MM.1S (cell line): ENCODE measurements around the gene DTYMK.
A peak's percentile ranks its signal among the peaks of the same experiment; 100 is the strongest.

Experiments
- DNase-seq: peaks from one replicate; pipeline ENCODE4 v3.0.0-alpha.2; 2015
- H2AFZ ChIP-seq: fragments of 300-600 bp; sonication (generic); 2 replicates; pipeline ENCODE4 v1.6.0; 2016; ENCODE audit warnings: antibody characterized with exemption, low read length
- H3F3A ChIP-seq: fragments of 300-600 bp; sonication (generic); 2 replicates; pipeline ENCODE4 v1.6.1; 2016; ENCODE audit warnings: mild to moderate bottlenecking, antibody characterized with exemption, low read length, moderate library complexity, mixed read lengths; ENCODE audit not compliant: insufficient read depth
- H3K27ac ChIP-seq: fragments of 300-600 bp; sonication (generic); 2 replicates; pipeline ENCODE4 v1.5.1; 2016; ENCODE audit warnings: mild to moderate bottlenecking, low read length
- H3K27me3 ChIP-seq: fragments of 300-600 bp; sonication (generic); replicated peaks from 2 replicates; pipeline ENCODE4 v1.6.0; 2016; ENCODE audit warnings: low read length; ENCODE audit not compliant: insufficient read depth
- H3K36me3 ChIP-seq: fragments of 300-600 bp; sonication (generic); replicated peaks from 2 replicates; pipeline ENCODE4 v1.6.1; 2016; ENCODE audit warnings: mild to moderate bottlenecking, low read length, mixed read lengths; ENCODE audit not compliant: insufficient read depth
- H3K4me1 ChIP-seq: fragments of 300-600 bp; sonication (generic); 2 replicates; pipeline ENCODE4 v1.6.1; 2016; ENCODE audit warnings: low read length, mixed read lengths
- H3K4me2 ChIP-seq: fragments of 300-600 bp; sonication (generic); 2 replicates; pipeline ENCODE4 v1.6.0; 2016; ENCODE audit warnings: low read depth, low read length
- H3K4me3 ChIP-seq: fragments of 300-600 bp; sonication (generic); 2 replicates; pipeline ENCODE4 v1.5.1; 2016; ENCODE audit warnings: low read length, mixed read lengths
- H3K79me2 ChIP-seq: fragments of 300-600 bp; sonication (generic); 2 replicates; pipeline ENCODE4 v1.6.1; 2016; ENCODE audit warnings: mixed run types, low read length, mixed read lengths
- H3K9ac ChIP-seq: fragments of 300-600 bp; sonication (generic); 2 replicates; pipeline ENCODE4 v1.6.1; 2016; ENCODE audit warnings: low read length, mixed read lengths
- H3K9me2 ChIP-seq: fragments of 300-600 bp; sonication (generic); replicated peaks from 2 replicates; pipeline ENCODE4 v1.6.1; 2016; ENCODE audit warnings: mild to moderate bottlenecking, low read length, mixed read lengths; ENCODE audit not compliant: insufficient read depth
- H3K9me3 ChIP-seq: fragments of 300-600 bp; sonication (generic); replicated peaks from 2 replicates; pipeline ENCODE4 v1.6.1; 2016; ENCODE audit warnings: mild to moderate bottlenecking, low read length, mixed read lengths; ENCODE audit not compliant: insufficient read depth
- H4K20me1 ChIP-seq: fragments of 300-600 bp; sonication (generic); 2 replicates; pipeline ENCODE4 v1.6.1; 2016; ENCODE audit warnings: mild to moderate bottlenecking, low read length, moderate library complexity, mixed read lengths; ENCODE audit not compliant: insufficient read depth
- CTCF ChIP-seq: fragments of 300-600 bp; sonication (generic); IDR thresholded peaks from 2 replicates; pipeline ENCODE4 v1.5.1; 2016; ENCODE audit warnings: antibody characterized with exemption, low read length, mixed read lengths
- EZH2 ChIP-seq: fragments of 300-600 bp; sonication (generic); optimal IDR thresholded peaks from 2 replicates; pipeline ENCODE3; 2017; ENCODE audit warnings: low read depth, mild to moderate bottlenecking, antibody characterized with exemption, low read length, mixed read lengths
- EZH2phosphoT487 ChIP-seq: fragments of 300-600 bp; sonication (generic); IDR thresholded peaks from 2 replicates; pipeline ENCODE4 v1.6.1; 2018; ENCODE audit warnings: antibody characterized with exemption, low read length

The DTYMK gene

GRCh38 chr2:241686650-241687425 lies at the start of gene DTYMK:
DTYMK (minus strand) TSS chr2:241686815; CDS start chr2:241686783, 32 bp downstream.
- peaks cover 8% of the 10 kb centered on the region; the same call in 1 of the 2 replicates for H3K4me1 ChIP-seq
- H3K4me3 ChIP-seq: peak within 1 kb of the TSS; percentile 97
- H3K9me2 ChIP-seq: no peaks in the 10 kb centered on the region
- H3K79me2 ChIP-seq: peaks cover 58% of the 10 kb centered on the region
- peaks cover 4% of the 10 kb centered on the region; the same call in 1 of the 2 replicates for H3K36me3 ChIP-seq
- no peaks in the 10 kb centered on the region for H3K9me3 ChIP-seq
- TF ChIP-seq CTCF (no peak), EZH2 (no peak), EZH2phosphoT487 (no peak)
- no peaks in the 10 kb centered on the region for H3F3A ChIP-seq
- no peaks in the 10 kb centered on the region for H3K27me3 ChIP-seq
- peak within 1 kb of the TSS; percentile 85 for H2AFZ ChIP-seq
- H3K9ac ChIP-seq: peak within 1 kb of the TSS; percentile 96
- DNase-seq: peak; percentile 96
- H3K27ac ChIP-seq: peak within 1 kb of the TSS; percentile 76
- H4K20me1 ChIP-seq: no peaks in the 10 kb centered on the region
- H3K4me2 ChIP-seq: peak within 1 kb of the TSS; percentile 79

GRCh38 chr2:241736111-241736510 lies 49.5 kb upstream of the DTYMK start:
- TF ChIP-seq EZH2phosphoT487 (no peak), EZH2 (no peak), CTCF (no peak)
- H3K9me3 ChIP-seq: no peaks in the 10 kb centered on the region
- no peaks in the 10 kb centered on the region for H3K36me3 ChIP-seq
- no peak overlapping the region for H3K4me3 ChIP-seq
- H4K20me1 ChIP-seq: no peaks in the 10 kb centered on the region
- no peaks in the 10 kb centered on the region for H3K27me3 ChIP-seq
- H3F3A ChIP-seq: no peaks in the 10 kb centered on the region; the same call in 1 of the 2 replicates
- no peak overlapping the region for H3K9ac ChIP-seq
- no peaks in the 10 kb centered on the region for H3K79me2 ChIP-seq
- peaks cover 3% of the 10 kb centered on the region for H3K4me1 ChIP-seq
- DNase-seq: no peak
- no peak overlapping the region for H2AFZ ChIP-seq
- H3K9me2 ChIP-seq: no peaks in the 10 kb centered on the region
- H3K27ac ChIP-seq: no peak overlapping the region
- no peak overlapping the region for H3K4me2 ChIP-seq

GRCh38 chr2:241734467-241735208 lies 48.0 kb upstream of the DTYMK start, which contains the start of gene D2HGDH:
D2HGDH (plus strand) TSS chr2:241734630; CDS start chr2:241735225, 595 bp downstream.
- Histone ChIP-seq H2AFZ (peak within 1 kb of the TSS; percentile 91), H4K20me1 (no peaks in the 10 kb centered on the region), H3K79me2 (no peaks in the 10 kb centered on the region), H3K4me2 (peak within 1 kb of the TSS; percentile 77), H3K4me3 (peak within 1 kb of the TSS; percentile 83), H3K4me1 (peaks cover 3% of the 10 kb centered on the region), H3K27ac (no peak within 1 kb of the TSS), H3K9me2 (no peaks in the 10 kb centered on the region), H3K36me3 (no peaks in the 10 kb centered on the region), H3F3A (no peaks in the 10 kb centered on the region; the same call in 1 of the 2 replicates), H3K27me3 (no peaks in the 10 kb centered on the region), H3K9me3 (no peaks in the 10 kb centered on the region), H3K9ac (peak within 1 kb of the TSS; percentile 79)
- no peak for TF ChIP-seq EZH2phosphoT487
- no peak for TF ChIP-seq CTCF
- TF ChIP-seq EZH2: no peak
- DNase-seq: peak; percentile 88
